Skeletal muscle tissue (tissue), 4 donors: ENCODE measurements around the gene VASH2. TPM values are rescaled to one million over a fixed set of nuclear protein-coding genes. Genes with fewer than 3 reads are reported as not detected.

Source experiments
- H3K27ac ChIP-seq: one replicate; pipeline ENCODE4 v1.7.0; 2013; ENCODE audit warnings: mild to moderate bottlenecking, low read depth, low read length, inconsistent platforms
- H3K27me3 ChIP-seq, 3 donors: one replicate each; pipeline ENCODE4 v1.7.0; 2013; ENCODE audit warnings: low read length in 3 of 3; ENCODE audit not compliant: control insufficient read depth in 3 of 3, insufficient read depth in 3 of 3
- H3K36me3 ChIP-seq, 3 donors: one replicate each; pipeline ENCODE4 v1.7.0; 2013; ENCODE audit warnings: low read length in 3 of 3; ENCODE audit not compliant: control insufficient read depth in 3 of 3, insufficient read depth in 3 of 3
- H3K4me1 ChIP-seq, 3 donors: one replicate each; pipeline ENCODE4 v1.7.0; 2013; ENCODE audit warnings: low read length in 3 of 3, mild to moderate bottlenecking in 3 of 3; ENCODE audit not compliant: control insufficient read depth in 3 of 3, insufficient read depth in 3 of 3
- H3K4me3 ChIP-seq, 3 donors: one replicate each; pipeline ENCODE4 v1.7.0; 2013; ENCODE audit warnings: low read length in 3 of 3
- H3K9ac ChIP-seq, 3 donors: one replicate each; pipeline ENCODE4 v1.7.0; 2013; ENCODE audit warnings: low read length in 3 of 3, mild to moderate bottlenecking in 3 of 3, moderate library complexity in 2 of 3, low read depth in 1 of 3
- H3K9me3 ChIP-seq, 3 donors: one replicate each; pipeline ENCODE4 v1.7.0; 2013; ENCODE audit warnings: low read length in 3 of 3; ENCODE audit not compliant: control insufficient read depth in 3 of 3
- total RNA-seq: library from RNA; depleted of rRNA; stranded (reverse); fragments of >200 nt; gene quantifications from one replicate; pipeline ENCODE4 v1.2.3, GENCODE V29; 2014
- donor health status: Osteomylitis.

VASH2 gene
- total RNA-seq, 1 donor from 2014 or later: 11.5 TPM

DNA sequence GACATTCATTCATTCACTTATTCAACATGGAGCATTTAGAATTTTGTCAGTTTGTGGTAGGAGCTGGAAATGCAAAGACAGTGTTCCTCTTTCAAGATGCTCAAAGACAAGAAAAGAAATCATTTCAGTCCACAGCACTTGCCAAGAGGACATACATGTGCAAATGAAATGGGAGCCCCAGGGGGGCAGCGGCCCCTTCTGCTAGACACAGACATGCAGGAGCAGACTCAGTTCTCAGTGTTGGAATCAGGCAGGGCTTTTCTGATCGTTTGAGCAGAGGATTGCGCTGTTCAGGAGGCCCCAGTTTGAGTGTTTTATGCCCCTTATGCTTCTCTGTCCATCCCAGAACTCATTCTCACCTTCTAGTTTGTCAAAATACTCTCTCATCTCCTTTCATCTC, 35.6 kb upstream of the VASH2 start:
- Histone ChIP-seq H3K36me3 (no peaks in the 10 kb centered on the region), H3K4me3 (no peak overlapping the region), H3K9ac (no peak overlapping the region), H3K4me1 (peaks cover 0 to 9% (median 4%) of the 10 kb centered on the region in 3 donors), H3K27ac (no peak overlapping the region), H3K27me3 (peaks cover 3 to 10% (median 9%) of the 10 kb centered on the region in 3 donors), H3K9me3 (no peaks in the 10 kb centered on the region)

DNA sequence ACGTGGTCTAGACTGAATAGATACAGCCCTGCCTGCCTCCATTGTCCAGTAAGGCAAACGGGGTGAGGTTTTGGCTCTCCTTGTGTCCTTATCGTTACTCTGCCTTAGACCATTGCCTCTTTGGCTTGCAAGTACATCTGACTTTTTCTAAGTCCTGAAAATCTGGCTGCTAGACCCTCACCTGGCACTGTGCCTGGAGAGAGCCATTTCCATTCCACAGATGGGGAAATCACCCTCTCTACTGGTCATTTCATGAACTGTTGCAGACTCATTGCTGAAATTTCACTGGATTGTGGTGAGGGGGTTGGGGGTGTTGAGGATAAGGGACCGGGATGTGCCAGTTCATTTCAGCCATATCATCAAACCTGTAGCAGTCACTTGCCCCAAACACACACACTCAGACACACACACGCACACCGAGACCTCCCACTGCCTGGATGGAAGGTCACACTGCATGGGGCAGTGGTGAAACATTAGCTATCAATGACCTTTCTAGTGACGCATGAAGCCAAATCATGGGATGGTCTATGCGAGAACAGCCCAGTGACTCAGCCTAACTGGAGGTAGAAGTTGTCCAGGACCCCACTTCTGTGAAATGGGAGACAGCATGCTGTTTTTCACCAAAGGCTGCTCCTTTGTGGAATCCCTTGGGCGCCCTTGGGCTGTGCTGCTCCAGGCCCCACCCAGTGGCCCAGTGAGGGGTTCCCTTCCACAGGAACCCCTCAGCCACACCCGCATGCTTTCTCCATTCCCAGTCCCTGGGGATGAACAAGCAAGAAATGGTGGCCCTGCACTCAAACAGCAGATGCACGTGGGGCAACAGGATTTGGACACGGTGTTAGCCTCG, 34.9 kb upstream of the VASH2 start:
- Histone ChIP-seq H3K4me1 (peaks cover 0 to 9% (median 4%) of the 10 kb centered on the region in 3 donors), H3K9me3 (no peaks in the 10 kb centered on the region), H3K27me3 (peaks cover 3 to 10% (median 9%) of the 10 kb centered on the region in 3 donors), H3K9ac (no peak overlapping the region), H3K27ac (no peak overlapping the region), H3K36me3 (no peaks in the 10 kb centered on the region), H3K4me3 (no peak overlapping the region)

- peaks cover 3 to 10% (median 9%) of the 10 kb centered on the region in 3 donors for H3K27me3 ChIP-seq
- no peaks in the 10 kb centered on the region for H3K36me3 ChIP-seq
- H3K27ac ChIP-seq: no peak overlapping the region
- H3K9me3 ChIP-seq: no peaks in the 10 kb centered on the region
- H3K4me3 ChIP-seq: peak overlapping the region; percentile 9 to 35 (median 23)
- H3K9ac ChIP-seq: peak overlapping the region in 1 of 3 donors; percentile 33
- peaks cover 0 to 9% (median 4%) of the 10 kb centered on the region in 3 donors for H3K4me1 ChIP-seq
These were observed 33.7 kb upstream of the VASH2 start for GRCh38 chr1:212916481-212917133.

DNA sequence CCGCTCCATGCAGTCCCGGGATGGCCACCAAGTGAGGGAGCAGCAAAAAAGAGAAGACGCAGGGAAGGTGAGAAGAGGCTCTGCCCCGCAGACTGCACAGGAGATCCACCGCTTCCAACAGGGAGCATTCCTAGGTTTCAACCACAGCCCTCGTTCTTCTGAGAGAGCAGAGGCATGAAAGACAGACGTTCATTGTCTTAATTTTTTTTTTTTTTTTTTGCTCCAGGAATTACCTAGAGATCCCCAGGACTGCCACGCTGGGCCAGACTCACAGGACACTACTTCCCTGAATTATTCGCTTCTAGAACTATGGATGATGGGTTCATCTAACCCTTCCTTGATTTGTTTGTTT, 33.2 kb upstream of the VASH2 start:
- Histone ChIP-seq H3K4me1 (peaks cover 0 to 9% (median 4%) of the 10 kb centered on the region in 3 donors), H3K9ac (no peak overlapping the region), H3K4me3 (peak overlapping the region in 2 of 3 donors; percentile 9 to 35), H3K27me3 (peaks cover 3 to 12% (median 9%) of the 10 kb centered on the region in 3 donors), H3K27ac (no peak overlapping the region), H3K9me3 (no peaks in the 10 kb centered on the region), H3K36me3 (no peaks in the 10 kb centered on the region)

DNA sequence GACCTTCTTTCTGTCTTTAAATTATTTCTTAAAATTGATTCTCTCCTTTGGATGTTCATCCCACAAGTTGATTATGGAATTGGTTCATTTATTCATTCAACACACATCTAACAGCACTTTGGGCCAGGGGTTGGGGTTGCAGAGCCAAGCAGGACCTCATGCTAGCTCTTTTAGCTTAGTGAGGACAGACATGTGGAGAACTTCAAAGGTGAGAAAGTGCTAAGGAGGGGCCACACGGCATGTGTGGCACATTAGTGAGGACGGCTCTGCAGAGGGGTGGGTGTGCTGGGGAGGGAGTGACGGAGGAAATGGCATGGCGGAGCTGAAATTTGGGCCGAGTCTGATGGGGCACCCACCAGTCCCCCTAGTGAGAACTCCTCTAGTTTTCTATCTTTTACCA, 32.5 kb upstream of the VASH2 start:
- H3K27me3 ChIP-seq: peaks cover 3 to 13% (median 9%) of the 10 kb centered on the region in 3 donors
- peaks cover 0 to 9% (median 4%) of the 10 kb centered on the region in 3 donors for H3K4me1 ChIP-seq
- H3K9me3 ChIP-seq: no peaks in the 10 kb centered on the region
- no peaks in the 10 kb centered on the region for H3K36me3 ChIP-seq
- H3K4me3 ChIP-seq: no peak overlapping the region
- no peak overlapping the region for H3K9ac ChIP-seq
- no peak overlapping the region for H3K27ac ChIP-seq

DNA sequence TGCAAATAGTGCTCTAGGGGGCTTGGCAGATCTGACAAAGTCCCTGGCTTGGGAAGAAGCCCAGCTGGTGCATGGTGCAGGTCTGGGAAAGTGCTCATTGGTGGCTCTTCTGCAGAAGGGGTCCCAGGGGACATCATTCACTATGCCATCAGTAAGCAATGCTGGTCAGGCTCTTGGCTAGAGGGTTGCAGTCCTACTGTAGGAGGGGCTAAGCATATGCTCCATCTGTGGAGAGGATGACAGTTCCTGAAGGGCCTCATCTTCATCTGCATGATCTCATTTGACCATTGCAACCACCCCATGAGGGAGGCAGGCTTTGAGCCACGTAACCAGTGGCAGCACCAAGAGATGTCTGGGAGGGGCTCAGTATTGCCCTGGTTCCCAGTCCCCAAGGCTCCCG, 31.5 kb upstream of the VASH2 start:
- no peaks in the 10 kb centered on the region for H3K36me3 ChIP-seq
- peaks cover 0 to 9% (median 4%) of the 10 kb centered on the region in 3 donors for H3K4me1 ChIP-seq
- no peak overlapping the region for H3K4me3 ChIP-seq
- no peak overlapping the region for H3K27ac ChIP-seq
- no peak overlapping the region for H3K9ac ChIP-seq
- H3K27me3 ChIP-seq: peaks cover 3 to 13% (median 9%) of the 10 kb centered on the region in 3 donors
- H3K9me3 ChIP-seq: no peaks in the 10 kb centered on the region

DNA sequence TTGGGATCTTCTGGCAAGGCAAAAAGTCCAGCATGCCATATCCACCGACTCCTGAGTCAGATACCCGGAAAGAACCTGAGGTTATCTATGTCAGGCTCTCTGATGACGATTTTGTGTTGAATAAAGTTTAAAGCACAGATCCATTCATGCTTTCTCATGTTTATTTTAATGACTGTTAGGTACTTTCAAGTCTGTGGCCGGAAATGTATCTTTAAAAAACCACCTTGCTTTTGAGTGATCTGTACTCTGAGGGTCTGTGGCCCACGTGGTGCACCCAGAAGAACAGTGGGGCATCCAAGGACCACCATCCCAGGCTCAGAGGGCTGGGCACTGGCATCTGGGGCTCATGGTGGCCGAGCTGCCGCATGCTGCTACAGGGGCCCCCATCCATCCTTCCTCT, 30.1 kb upstream of the VASH2 start:
- Histone ChIP-seq H3K9ac (no peak overlapping the region), H3K36me3 (no peaks in the 10 kb centered on the region), H3K4me1 (peaks cover 0 to 9% (median 4%) of the 10 kb centered on the region in 3 donors), H3K27ac (no peak overlapping the region), H3K4me3 (no peak overlapping the region), H3K27me3 (peaks cover 3 to 13% (median 7%) of the 10 kb centered on the region in 3 donors), H3K9me3 (no peaks in the 10 kb centered on the region)

DNA sequence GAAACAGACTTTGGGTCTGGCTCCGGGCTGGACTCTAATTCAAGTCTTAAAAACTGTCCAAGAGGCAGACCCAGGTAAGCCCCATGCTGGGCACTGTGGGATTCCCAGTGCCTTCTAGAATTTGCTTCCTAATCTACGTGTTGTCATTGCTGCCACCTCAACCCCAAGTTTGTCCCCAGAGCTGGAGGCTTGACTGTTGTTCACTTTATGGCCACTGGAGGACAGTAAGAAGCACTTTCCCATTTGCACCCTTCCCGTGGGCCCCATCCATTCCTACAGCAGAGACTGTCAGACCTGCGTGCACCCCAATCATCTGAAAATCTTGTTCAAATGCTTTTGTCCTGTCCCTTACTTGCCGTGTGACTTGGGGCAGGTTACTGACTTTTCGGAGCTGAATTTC, 29.4 kb upstream of the VASH2 start:
- Histone ChIP-seq H3K27ac (no peak overlapping the region), H3K27me3 (peaks cover 3 to 13% (median 4%) of the 10 kb centered on the region in 3 donors), H3K4me1 (peaks cover 0 to 9% (median 4%) of the 10 kb centered on the region in 3 donors), H3K9ac (no peak overlapping the region), H3K9me3 (no peaks in the 10 kb centered on the region), H3K4me3 (no peak overlapping the region), H3K36me3 (no peaks in the 10 kb centered on the region)

- Histone ChIP-seq H3K9me3 (no peaks in the 10 kb centered on the region), H3K9ac (no peak overlapping the region), H3K27me3 (peaks cover 0 to 10% (median 3%) of the 10 kb centered on the region in 3 donors), H3K36me3 (no peaks in the 10 kb centered on the region), H3K4me3 (no peak overlapping the region), H3K27ac (no peak overlapping the region), H3K4me1 (no peaks in the 10 kb centered on the region)
These were observed 28.3 kb upstream of the VASH2 start for GRCh38 chr1:212922016-212922415.

DNA sequence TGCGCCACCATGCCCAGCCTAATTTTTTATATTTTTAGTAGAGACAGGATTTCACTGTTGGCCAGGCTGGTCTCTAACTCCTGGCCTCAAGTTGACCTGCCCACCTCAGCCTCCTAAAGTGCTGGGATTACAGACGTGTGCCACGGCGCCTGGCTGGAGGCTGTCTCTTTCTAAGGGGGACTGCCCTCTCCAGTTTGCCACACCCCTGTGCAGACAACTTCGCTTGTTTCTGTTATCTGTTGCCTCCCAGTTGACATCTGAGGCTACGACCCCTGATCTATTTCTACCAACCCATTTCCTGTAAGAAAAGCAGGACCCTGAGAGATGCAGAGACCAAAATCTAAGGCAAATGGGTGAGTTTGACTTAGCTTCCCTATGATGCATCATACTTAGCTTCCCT, 24.0 kb upstream of the VASH2 start:
- no peak overlapping the region for H3K9ac ChIP-seq
- H3K9me3 ChIP-seq: no peaks in the 10 kb centered on the region
- no peaks in the 10 kb centered on the region for H3K4me1 ChIP-seq
- H3K36me3 ChIP-seq: no peaks in the 10 kb centered on the region
- no peak overlapping the region for H3K27ac ChIP-seq
- peaks cover 0 to 3% (median 0%) of the 10 kb centered on the region in 3 donors for H3K27me3 ChIP-seq
- no peak overlapping the region for H3K4me3 ChIP-seq
